Cardiac muscle cell (in vitro differentiated cells and primary cell): Measurements from ENCODE around the gene SLC25A15. TPM values are rescaled to one million over a fixed set of nuclear protein-coding genes. Genes with fewer than 3 reads are reported as not detected.
"Not testable (repeated sequence)": the region's sequence is repeated elsewhere in the genome, so short reads cannot be mapped to it uniquely, and the experiment has no call there.

Experiments
- DNase-seq, 2 donors: peaks; one replicate each; pipeline versions ENCODE4 v3.0.0 to v3.0.0-alpha.2; 2010 to 2017; ENCODE audit warnings: low read depth in 1 of 2, low spot score in 1 of 2
- H3K27ac ChIP-seq: fragments of 200-600 bp; sonication (generic); 2 replicates; pipeline ENCODE4 v1.5.1; 2016
- H3K27me3 ChIP-seq: fragments of 200-600 bp; sonication (generic); 2 replicates; pipeline ENCODE4 v1.6.0; 2016; ENCODE audit warnings: control low read depth
- H3K36me3 ChIP-seq: fragments of 200-600 bp; sonication (generic); 2 replicates; pipeline ENCODE4 v1.5.1; 2016; ENCODE audit warnings: control low read depth
- H3K4me1 ChIP-seq: fragments of 200-600 bp; sonication (generic); 2 replicates; pipeline ENCODE4 v1.8.1; 2017; ENCODE audit warnings: low read depth, mild to moderate bottlenecking, mixed run types
- H3K4me3 ChIP-seq: fragments of 200-600 bp; sonication (generic); 2 replicates; pipeline ENCODE4 v1.5.1; 2016; ENCODE audit warnings: mild to moderate bottlenecking
- H3K9me3 ChIP-seq: fragments of 200-600 bp; sonication (generic); 2 replicates; pipeline ENCODE4 v1.5.1; 2017; ENCODE audit warnings: low read depth, mild to moderate bottlenecking, control low read depth
- polyA plus RNA-seq: library from polyadenylated mRNA; unstranded; fragments of >200 nt; fragmentation: Nextera tagmentation; extraction: Ambion mirVana; gene quantifications from 2 replicates; pipeline ENCODE4 v1.2.1, GENCODE V29; 2016
- total RNA-seq: library from RNA; depleted of rRNA; stranded (reverse); fragments of >200 nt; gene quantifications from 2 replicates; pipeline ENCODE4 v1.2.3, GENCODE V29; 2016
- TF ChIP-seq, protein P1 (sequence below): IDR thresholded peaks from 2 replicates; pipeline ENCODE4 v1.5.1; 2012; ENCODE audit warnings: low read depth, mild to moderate bottlenecking, low read length

SLC25A15 gene
- total and polyA plus RNA-seq, 2 experiments from 2014 or later: 19.8 to 36.5 TPM

DNA sequence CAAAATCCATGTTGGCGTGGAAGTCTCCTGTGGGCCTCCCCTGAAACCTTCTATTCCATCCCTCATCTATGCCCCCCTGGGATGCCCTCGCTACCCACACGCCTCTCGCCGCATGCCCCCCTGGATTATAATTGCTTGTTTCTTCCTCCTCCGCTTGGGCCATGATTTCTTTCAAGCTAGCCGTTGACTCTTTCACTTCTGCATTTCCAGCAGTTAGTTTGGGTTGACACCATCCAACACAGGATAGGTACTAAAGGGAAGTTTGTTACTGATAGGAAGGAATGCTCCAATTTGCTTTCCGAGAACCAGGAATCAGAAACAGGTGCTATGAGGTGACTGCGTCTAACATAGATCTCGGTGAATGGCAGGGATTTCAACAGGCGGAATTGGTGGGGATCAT, 7.7 kb upstream of the SLC25A15 start:
- Histone ChIP-seq H3K27me3 (no peaks in the 10 kb centered on the region), H3K4me1 (no peaks in the 10 kb centered on the region), H3K36me3 (no peaks in the 10 kb centered on the region), H3K4me3 (no peak overlapping the region), H3K9me3 (no peaks in the 10 kb centered on the region), H3K27ac (no peak overlapping the region)
- TF ChIP-seq, protein P1, sequence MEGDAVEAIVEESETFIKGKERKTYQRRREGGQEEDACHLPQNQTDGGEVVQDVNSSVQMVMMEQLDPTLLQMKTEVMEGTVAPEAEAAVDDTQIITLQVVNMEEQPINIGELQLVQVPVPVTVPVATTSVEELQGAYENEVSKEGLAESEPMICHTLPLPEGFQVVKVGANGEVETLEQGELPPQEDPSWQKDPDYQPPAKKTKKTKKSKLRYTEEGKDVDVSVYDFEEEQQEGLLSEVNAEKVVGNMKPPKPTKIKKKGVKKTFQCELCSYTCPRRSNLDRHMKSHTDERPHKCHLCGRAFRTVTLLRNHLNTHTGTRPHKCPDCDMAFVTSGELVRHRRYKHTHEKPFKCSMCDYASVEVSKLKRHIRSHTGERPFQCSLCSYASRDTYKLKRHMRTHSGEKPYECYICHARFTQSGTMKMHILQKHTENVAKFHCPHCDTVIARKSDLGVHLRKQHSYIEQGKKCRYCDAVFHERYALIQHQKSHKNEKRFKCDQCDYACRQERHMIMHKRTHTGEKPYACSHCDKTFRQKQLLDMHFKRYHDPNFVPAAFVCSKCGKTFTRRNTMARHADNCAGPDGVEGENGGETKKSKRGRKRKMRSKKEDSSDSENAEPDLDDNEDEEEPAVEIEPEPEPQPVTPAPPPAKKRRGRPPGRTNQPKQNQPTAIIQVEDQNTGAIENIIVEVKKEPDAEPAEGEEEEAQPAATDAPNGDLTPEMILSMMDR: no peak
- no peak for DNase-seq

GRCh38 chr13:40782971-40783370, 6.4 kb upstream of the SLC25A15 start:
- H3K36me3 ChIP-seq, DNase-seq, H3K4me1 ChIP-seq, H3K4me3 ChIP-seq, H3K9me3 ChIP-seq, H3K27me3 ChIP-seq, H3K27ac ChIP-seq: not testable (repeated sequence)

- no peaks in the 10 kb centered on the region for H3K27me3 ChIP-seq
- H3K4me3 ChIP-seq: no peak overlapping the region
- no peak for DNase-seq
- H3K36me3 ChIP-seq: no peaks in the 10 kb centered on the region
- H3K4me1 ChIP-seq: no peaks in the 10 kb centered on the region
- H3K27ac ChIP-seq: no peak overlapping the region
- no peaks in the 10 kb centered on the region for H3K9me3 ChIP-seq
- TF ChIP-seq, protein P1: no peak
Observed at GRCh38 chr13:40784540-40784939, 4.9 kb upstream of the SLC25A15 start.

- TF ChIP-seq, protein P1: no peak
- H3K27ac ChIP-seq: no peak overlapping the region
- no peaks in the 10 kb centered on the region for H3K27me3 ChIP-seq
- H3K9me3 ChIP-seq: no peaks in the 10 kb centered on the region
- no peak overlapping the region for H3K4me3 ChIP-seq
- H3K36me3 ChIP-seq: no peaks in the 10 kb centered on the region
- peaks cover 3% of the 10 kb centered on the region for H3K4me1 ChIP-seq
- DNase-seq: peak in 1 of 2 donors; percentile 39
Observed at GRCh38 chr13:40786568-40786996, 2.8 kb upstream of the SLC25A15 start.

DNA sequence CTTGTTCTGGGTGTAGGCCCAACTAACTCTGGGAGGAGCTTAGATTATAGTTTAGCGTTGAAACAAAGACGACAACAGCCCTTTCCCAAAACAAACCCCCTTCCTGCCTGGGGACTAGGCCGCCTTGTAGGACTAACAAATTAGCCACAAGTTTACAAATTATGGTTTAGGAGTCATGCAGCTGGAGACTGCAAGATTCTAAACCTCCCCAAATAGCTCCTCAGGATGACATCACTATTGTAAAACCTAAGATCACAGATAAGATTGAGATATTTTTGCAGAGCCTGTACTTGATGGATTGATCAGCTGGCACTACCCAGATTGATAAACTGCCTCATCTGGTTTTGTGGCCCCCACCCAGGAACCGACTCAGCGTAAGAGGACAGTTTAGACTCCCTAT, 2.3 kb upstream of the SLC25A15 start:
- Histone ChIP-seq H3K27me3 (no peaks in the 10 kb centered on the region), H3K9me3 (no peaks in the 10 kb centered on the region), H3K4me1 (peaks cover 3% of the 10 kb centered on the region), H3K27ac (no peak overlapping the region), H3K36me3 (no peaks in the 10 kb centered on the region), H3K4me3 (no peak overlapping the region)
- no peak for DNase-seq
- TF ChIP-seq, protein P1: no peak

DNA sequence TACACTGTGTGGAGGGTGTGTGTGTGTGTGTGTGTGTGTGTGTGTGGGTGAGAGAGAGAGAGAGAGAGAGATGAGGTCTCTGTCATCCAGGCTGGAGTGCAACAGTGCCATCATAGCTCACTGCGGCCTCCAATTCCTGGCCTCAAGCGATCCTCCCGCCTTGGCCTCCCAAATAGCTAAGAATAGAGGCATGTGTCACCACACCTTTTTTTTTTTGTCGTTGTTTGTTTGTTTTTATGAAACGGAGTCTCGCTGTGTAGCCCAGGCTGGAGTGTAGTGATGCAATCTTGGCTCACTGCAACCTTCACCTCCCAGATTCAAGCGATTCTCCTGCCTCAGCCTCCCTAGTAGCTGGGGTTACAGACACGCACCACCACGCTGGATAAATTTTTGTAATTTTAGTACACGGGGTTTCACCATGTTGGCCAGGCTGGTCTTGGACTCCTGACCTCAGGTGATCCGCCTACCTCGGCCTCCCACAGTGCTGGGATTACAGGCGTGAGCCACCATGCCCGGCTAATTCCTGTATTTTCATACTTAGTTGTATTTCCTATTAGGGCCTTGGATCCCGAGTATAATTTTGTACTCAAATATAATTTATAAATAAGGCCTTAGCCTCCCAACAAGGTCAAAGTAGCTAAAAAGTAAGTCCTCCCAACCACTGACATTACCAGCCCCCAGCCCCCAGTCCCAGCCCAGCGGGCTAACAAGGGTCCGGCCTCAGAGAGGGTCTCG, 704 bp upstream of the SLC25A15 start:
- H3K36me3 ChIP-seq, H3K4me1 ChIP-seq, DNase-seq, H3K27me3 ChIP-seq, H3K9me3 ChIP-seq: not testable (repeated sequence)
- Histone ChIP-seq H3K4me3 (peak overlapping the region; percentile 63), H3K27ac (peak overlapping the region; percentile 85)
